Activated T-cell treated with anti-CD3 and anti-CD28 coated beads for 48 hours (primary cell): ENCODE results near the gene TIMM22.
"Not testable (repeated sequence)": the region's sequence is repeated elsewhere in the genome, so short reads cannot be mapped to it uniquely, and the experiment has no call there.

Experiments used
- DNase-seq: peaks from one replicate; pipeline ENCODE4 v3.0.0-alpha.2; 2020; ENCODE audit warnings: low read depth

TIMM22 gene

DNA sequence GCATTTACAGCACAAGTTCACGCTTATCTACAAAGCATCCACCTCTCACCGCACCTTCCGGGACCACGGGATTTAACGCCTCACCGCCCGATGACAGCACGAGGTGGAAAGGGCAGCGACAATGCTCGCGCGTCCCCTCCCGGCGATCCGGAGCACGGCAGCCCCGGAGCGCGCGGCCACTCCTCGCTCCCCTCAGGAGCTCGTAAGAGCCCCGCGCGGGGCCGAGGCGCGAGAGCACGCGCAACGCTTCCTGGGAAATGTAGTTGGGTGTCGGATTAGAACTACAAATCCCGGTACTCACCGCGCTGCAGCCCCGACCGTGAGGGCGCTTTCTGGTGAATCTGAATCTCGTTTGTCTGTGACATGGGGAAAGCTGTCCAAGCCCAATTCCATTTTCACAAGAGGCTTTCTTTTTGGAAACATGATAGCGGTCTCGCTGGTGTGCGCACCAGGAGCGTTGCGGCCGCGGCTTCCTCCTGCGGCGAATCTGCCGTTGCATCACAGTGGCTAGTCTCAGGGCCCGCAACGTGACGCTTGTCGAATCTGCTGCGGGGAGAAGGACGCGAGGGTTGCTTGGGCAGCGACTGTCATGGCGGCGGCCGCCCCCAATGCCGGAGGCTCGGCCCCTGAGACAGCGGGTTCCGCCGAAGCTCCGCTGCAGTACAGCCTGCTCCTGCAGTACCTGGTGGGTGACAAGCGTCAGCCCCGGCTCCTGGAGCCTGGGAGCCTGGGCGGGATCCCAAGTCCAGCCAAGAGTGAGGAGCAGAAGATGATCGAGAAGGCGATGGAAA is at the start of gene TIMM22:
TSS of gene TIMM22 (plus strand) at position 576 of the 791 bp plus-strand sequence. CDS start at position 590, 14 bp downstream.
- peak; percentile 92 for DNase-seq

GRCh38 chr17:948284-948852 is 48.6 kb upstream of the TIMM22 start:
- no peak for DNase-seq

GRCh38 chr17:949623-950303 is 47.2 kb upstream of the TIMM22 start:
- DNase-seq: no peak

DNA sequence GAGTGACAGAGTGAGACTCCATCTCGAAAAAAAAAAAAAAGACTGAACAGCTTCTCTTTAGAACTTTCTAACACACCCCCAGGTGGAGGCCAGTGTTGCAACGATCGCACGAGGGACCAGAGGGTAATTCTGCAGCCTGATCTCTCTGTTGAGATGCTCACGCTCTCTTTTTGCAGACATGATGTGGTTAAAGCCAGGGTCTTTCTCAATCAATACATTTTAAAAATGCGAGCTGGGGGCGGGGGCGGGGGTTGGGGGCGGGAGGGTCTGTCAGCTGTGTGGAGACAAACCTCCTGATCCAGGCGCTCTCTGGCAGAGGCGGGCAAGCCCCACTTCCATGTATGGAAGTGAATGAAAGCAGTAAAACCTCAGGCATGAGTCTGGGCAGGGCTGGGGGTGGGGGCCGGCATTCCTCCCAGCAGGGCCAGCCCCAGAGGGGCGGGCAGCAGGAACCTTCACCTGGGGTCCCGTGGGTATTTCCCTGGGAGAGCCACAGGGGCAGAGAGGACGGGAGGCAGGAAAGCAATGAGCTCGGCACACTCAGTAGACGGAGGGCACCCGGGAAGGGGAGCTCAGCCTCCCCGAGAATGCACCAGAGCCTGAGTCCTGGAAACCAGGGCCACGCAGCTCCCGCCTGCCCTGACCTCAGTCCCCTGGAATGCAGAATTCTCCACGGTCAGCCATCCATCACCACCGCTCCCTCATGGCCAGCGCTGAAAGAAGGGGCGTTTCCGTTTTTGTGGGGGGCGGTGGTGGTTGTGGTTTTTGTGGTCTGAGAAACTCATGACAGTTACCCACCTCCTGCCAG is 45.4 kb upstream of the TIMM22 start:
- DNase-seq: no peak

- DNase-seq: not testable (repeated sequence)
Observed at GRCh38 chr17:952592-952991, 44.3 kb upstream of the TIMM22 start.

GRCh38 chr17:953767-954166 is 43.2 kb upstream of the TIMM22 start:
- no peak for DNase-seq

GRCh38 chr17:954431-955164 is 42.3 kb upstream of the TIMM22 start:
- no peak for DNase-seq

DNA sequence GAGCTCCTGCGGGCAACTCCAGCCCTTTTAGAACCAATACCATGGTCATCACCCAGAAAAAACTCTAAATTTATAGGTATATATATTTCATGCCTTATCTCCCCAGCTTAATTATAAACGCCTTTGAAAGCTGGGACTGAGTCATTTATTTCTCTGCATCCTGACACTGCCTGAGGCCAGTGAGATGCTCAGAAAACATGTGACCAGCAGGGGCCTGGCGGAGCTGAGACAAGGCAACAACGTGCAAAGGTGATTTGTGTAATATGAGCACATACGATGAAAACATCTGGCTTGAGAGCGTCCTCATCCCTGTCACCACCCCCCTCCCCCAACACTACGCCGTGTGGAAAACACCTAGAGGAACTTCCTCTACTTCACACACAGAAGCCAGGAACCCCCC is 40.0 kb upstream of the TIMM22 start:
- DNase-seq: no peak

DNA sequence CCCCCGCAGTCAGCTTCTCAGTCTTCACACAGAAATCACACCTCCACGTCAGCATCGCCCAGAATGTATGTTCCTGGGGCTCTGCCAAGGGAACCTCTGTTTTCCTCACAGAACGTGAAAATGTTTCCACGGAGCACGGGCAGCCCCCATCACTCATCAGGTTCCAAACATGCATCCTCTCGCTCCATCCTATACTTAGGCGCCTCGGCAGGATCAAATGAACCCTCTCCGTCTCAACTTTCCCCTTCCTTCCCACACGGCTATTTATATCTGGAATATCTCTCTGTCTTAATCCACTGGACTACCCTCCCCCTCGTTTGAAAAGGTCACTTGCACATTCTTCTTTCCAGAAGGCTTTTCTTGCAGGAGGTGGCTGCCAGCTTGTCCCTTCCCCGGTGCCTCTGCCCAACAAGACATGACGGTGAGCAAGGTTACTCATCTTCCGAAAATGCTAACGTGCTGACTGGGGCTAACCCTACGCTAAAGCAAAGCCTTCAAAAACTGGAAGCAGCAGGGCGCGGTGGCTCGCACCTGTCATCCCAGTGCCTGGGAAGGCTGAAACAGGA is 39.0 kb upstream of the TIMM22 start:
- no peak for DNase-seq

DNA sequence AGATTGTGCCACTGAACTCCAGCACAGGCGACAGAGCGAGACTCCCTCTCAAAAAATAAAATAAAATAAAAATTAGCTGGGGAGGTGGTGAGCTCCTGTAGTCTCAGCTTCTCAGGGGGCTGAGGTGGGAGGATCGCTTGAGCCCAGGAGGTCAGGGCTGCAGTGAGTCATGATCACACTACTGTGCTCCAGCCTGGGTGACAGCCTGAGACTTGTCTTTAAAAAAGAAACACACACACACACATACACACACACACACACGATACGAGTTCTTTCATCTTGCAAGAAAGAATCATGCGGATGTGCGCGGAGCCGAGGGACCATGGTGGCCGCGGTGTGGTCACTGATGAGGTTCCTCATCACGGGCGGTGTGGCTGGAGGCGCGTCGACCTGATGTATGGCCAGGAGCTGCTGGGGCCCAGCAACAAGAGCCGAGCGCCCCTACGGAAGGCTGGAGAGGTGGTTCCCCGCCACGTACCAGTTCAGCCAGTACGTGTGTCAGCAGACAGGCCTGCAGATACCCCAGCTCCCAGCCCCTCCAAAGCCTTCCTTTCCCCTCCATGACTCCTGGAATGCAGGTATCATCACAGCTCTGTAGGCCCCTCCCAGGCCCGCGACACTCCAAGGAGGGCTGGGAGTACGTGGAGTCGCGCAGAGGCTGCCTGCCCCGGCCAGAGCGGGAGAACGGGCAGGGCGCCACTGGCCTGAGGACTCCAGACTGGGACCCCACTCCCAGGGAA is 38.0 kb upstream of the TIMM22 start:
- no peak for DNase-seq

DNA sequence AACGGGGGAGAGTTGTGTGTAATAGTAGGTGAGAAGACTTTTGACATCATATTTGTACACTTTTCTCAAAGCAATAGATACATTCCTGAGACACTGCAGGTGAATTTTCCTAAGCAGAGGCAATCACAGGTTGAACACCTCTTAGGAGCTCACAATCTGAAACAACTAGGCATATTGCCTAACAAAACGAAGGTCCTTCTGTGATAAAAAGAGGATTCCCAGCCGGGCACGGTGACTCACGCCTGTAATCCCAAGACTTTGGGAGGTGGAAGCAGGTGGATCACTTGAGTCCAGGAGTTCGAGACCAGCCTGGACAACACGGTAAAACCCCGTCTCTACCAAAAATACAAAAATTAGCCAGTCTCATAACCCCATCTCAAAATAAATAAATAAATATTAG is 34.8 kb upstream of the TIMM22 start:
- DNase-seq: no peak

DNA sequence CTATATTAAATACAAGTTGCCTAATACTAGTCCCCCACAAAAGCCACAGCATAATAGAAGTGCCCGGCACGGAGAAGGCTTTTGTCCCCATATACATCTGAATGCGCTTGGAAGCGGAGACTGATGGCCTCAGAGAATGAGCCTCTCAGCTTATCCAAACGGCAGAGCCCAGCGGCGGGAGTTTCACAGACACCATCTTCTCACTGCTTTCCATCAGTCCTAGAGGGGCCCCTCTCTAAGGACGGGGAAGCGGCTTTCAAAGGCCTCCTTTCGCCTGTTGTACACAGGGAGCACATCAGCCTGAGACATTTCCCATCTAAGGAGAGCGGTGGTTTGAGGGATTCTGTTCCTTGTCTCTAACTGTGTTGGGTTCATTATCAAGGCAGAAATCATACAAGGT is 34.3 kb upstream of the TIMM22 start:
- DNase-seq: no peak

DNA sequence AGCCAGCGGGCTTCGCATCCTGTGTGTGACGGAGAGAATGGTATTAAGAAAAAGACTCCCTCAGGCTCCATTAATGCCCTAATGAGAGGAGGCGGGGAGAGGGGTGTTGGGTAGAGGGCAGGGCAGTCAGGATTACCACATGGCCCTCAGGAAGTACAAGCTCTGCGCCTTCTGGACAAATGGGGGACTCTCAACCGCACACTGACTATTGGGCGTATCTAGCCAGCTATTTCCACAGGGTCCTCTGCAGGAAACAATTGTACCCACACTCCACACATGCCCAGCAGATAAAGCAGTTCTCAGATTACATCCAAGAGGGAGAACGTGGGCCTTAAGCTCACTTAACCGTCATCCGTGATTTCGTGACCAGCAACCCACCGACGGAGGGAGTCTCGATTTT is 32.1 kb upstream of the TIMM22 start:
- DNase-seq: no peak

DNA sequence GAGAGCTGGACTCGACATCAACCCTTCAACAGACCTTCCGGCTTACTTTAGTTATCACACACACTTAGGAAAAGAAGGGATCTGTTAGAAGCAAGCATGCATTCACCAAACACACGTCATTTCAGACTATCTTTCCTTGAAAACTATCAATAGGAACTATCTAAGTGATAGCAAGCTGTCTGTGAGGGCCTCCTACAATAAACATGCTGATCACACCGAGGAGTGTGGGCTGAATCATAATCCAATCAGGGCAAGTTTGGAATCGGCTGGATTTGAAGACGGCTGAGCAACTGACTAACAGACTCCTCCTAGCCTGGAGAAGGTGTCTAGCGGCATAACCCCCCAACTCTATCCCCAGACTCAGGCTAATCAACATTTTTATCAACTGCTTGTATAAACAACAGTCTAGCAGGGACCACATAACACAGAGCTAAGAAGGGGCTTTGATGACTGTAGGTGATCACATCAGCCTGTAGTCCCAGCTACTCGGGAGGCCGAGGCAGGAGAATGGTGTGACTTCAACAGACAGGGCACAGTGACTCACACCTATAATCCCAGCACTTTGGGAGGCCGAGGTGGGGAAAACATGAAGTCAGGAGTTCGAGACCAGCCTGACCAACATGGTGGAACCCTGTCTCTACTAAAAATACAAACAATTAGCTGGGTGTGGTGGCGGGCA is 31.5 kb upstream of the TIMM22 start:
- no peak for DNase-seq

DNA sequence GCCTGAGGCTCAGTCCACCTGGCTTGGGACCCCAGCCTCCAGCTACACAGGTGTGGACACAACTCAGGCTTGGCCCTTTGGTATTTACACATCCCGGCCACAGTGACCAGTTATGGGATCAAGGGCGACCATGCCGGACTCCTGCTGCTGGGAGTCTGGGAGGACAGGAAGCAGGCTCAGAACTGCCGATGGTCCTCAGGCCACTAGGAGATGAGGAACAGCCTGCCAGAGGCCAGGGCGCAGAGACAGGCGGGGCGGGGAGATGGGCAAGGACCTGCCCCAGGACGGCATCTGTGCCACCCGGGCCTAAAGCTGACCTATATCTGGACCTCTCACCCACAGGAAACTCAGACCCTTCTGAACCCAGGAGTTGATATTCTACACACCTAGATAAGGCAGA is 29.8 kb upstream of the TIMM22 start:
- DNase-seq: no peak

DNA sequence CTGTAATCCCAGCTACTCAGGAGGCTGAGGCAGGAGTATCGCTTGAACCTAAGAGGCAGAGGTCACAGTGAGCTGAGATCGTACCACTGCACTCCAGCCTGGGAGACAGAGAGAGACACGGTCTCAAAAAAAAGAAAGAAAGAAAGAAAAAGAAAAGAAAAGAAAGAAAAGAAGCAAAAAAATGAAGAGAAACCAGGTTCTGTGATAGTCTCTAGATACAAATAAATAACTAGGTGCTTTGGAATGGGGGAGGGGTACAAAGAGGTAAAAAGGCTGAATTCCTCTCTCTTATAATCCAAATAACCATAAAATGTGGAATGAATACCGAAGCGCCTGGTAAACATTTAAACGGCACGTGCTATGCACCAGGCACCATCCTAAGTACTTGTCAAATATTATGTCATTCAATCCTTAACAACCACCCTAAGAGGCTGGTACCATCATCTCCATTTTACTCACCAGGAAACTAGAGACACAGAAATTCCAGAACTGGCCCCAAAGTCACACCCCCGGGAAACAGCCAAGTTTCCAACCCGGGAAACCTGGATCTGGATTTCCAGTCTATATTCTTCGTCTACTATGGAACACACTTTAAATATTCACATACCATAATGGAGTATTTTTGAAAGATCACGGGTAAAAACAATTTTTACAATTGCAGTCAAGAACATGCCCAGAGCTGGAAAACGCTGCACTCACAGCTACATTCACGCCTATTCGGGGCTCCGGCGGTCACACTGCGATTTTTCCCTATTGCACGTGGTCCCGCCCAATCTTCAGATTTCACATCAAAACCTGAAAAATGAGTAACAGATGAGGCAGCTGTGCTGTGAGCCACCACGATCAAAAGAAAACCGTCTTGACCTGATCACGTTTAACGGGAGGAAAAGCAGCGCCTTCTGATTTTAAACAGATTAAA is 27.9 kb upstream of the TIMM22 start:
- no peak for DNase-seq

DNA sequence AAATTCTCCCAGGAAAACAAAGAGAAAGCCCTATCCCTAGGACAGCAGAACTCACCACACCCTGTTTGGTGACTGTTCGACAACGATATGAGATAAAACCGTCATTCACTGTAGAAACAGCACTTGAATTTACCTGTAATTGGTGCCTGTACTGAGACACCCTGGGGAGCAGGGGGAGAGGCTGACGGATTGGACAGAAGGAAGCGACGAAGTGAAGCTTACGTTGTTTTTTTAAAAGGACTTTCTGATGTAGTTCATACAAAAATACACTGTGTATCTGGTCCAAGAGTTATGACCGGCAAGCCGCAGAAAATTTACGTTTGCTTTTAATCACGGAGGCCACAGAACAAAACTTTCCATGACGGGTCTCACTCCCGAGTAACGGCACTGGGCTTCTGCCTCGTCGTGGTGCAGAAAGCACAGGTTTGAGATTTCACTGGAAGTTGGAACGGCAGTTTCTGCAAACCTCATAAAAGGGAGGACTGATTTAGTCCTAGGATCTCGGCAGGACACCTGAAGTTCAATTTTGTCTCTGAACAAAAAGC is 27.0 kb upstream of the TIMM22 start:
- no peak for DNase-seq

- DNase-seq: no peak
Observed at GRCh38 chr17:970364-970763, 26.6 kb upstream of the TIMM22 start.

GRCh38 chr17:971861-972260 is 25.1 kb upstream of the TIMM22 start:
- not testable (repeated sequence) for DNase-seq
